Measurements from ENCODE around the gene PPDPF.

GRCh38 chr20:63520504-63520933, at the start of gene PPDPF:
- TF ChIP-seq POLR2A (IDR thresholded peaks at IDR 0.05), result peak; percentile 89
- TF ChIP-seq POLR2AphosphoS5 (IDR thresholded peaks at IDR 0.05), result no peak

Data from prostate gland (tissue), 1 donor.